HCT116 (cell line): ENCODE results near the gene OLFML2B. TPM values are rescaled to one million over a fixed set of nuclear protein-coding genes. Genes with fewer than 3 reads are reported as not detected.

Source experiments
- ATAC-seq: fragments of 200-7000 bp; cut with Tn5 transposase; 2 replicates; pipeline ENCODE4 v1.9.1; 2020; ENCODE audit warnings: mild to moderate bottlenecking, moderate library complexity
- BruUV-seq: library from RNA; stranded (reverse); fragments of 400-500 nt; replicated peaks from 2 replicates; lab custom pipeline; 2021; lab: Mats Ljungman, UMichigan
- CTCF ChIA-PET: fragments of 300-600 bp; sonication (Branson Sonifier 250); formaldehyde crosslinking; loops from one replicate; lab custom pipeline; 2021; ENCODE audit warnings: antibody characterized with exemption; lab: Charles Lee
- POLR2A ChIA-PET: fragments of 300-600, 350-600 bp; sonication (Branson Sonifier 250); formaldehyde crosslinking; loops from one replicate; lab custom pipeline; 2021; ENCODE audit warnings: antibody characterized with exemption; lab: Charles Lee
- RAD21 ChIA-PET, 2 experiments: fragments of 300-600 bp; sonication (Branson Sonifier 250); formaldehyde crosslinking; loops; one replicate each; lab custom pipeline; 2023; ENCODE audit warnings: low total read pairs in 2 of 2; ENCODE audit not compliant: uncharacterized antibody in 2 of 2, unreplicated experiment in 2 of 2, low non-redundant PET in 1 of 2; lab: Charles Lee
- DNase-seq: peaks from one replicate; pipeline ENCODE4 v3.0.0-alpha.2; 2010; ENCODE audit warnings: low read depth, low spot score
- H2AFZ ChIP-seq: fragments of 200-600 bp; shearing (Covaris generic), sonication (generic); 2 replicates; pipeline ENCODE4 v1.6.1; 2017; ENCODE audit warnings: low read depth, mixed run types, mixed read lengths, antibody characterized with exemption, low read length; ENCODE audit not compliant: poor library complexity, severe bottlenecking
- H3K27ac ChIP-seq: 2 replicates; pipeline ENCODE4 v1.5.1; 2012; ENCODE audit warnings: low read depth, low read length
- H3K27me3 ChIP-seq: fragments of 200-600 bp; sonication (generic); 2 replicates; pipeline ENCODE4 v1.6.1; 2016; ENCODE audit warnings: mixed run types, low read length, mixed read lengths; ENCODE audit not compliant: insufficient read depth
- H3K36me3 ChIP-seq, 2 experiments: fragments of 200-500 bp in 1 of 2; fragments of 200-600 bp in 1 of 2; sonication (Bioruptor generic) in 1 of 2; sonication (generic) in 1 of 2; 2 replicates each; pipeline versions ENCODE4 v1.5.1 to v1.6.1; 2014 to 2016; ENCODE audit warnings: low read length in 2 of 2, inconsistent platforms in 1 of 2, mixed read lengths in 1 of 2, mixed run types in 1 of 2; ENCODE audit not compliant: insufficient read depth in 2 of 2, control insufficient read depth in 1 of 2
- H3K4me1 ChIP-seq, 2 experiments: fragments of 200-600 bp in 1 of 2; sonication (generic) in 1 of 2; 2 replicates each; pipeline versions ENCODE4 v1.5.1 to v1.6.1; 2012 to 2017; ENCODE audit warnings: low read length in 2 of 2, inconsistent platforms in 1 of 2, mild to moderate bottlenecking in 1 of 2, mixed read lengths in 1 of 2, mixed run types in 1 of 2, moderate library complexity in 1 of 2; ENCODE audit not compliant: insufficient read depth in 2 of 2, control insufficient read depth in 1 of 2
- H3K4me2 ChIP-seq: fragments of 200-600 bp; sonication (generic); 2 replicates; pipeline ENCODE4 v1.6.1; 2017; ENCODE audit warnings: mixed run types, low read length, mixed read lengths
- H3K4me3 ChIP-seq, 2 experiments: fragments of 200-600 bp in 1 of 2; sonication (generic) in 1 of 2; replicated peaks in 1 of 2; 2 replicates each; pipeline ENCODE4 v1.5.1; 2011 to 2016; ENCODE audit warnings: low read length in 2 of 2, control low read depth in 1 of 2, low read depth in 1 of 2, mild to moderate bottlenecking in 1 of 2, mixed read lengths in 1 of 2, mixed run types in 1 of 2
- H3K79me2 ChIP-seq: fragments of 200-600 bp; sonication (generic); 2 replicates; pipeline ENCODE4 v1.6.1; 2017; ENCODE audit warnings: mild to moderate bottlenecking, mixed run types, low read length, moderate library complexity, mixed read lengths; ENCODE audit not compliant: insufficient read depth
- H3K9ac ChIP-seq: fragments of 200-600 bp; sonication (generic); 2 replicates; pipeline ENCODE4 v1.6.1; 2016; ENCODE audit warnings: low read length, mixed read lengths
- H3K9me2 ChIP-seq: fragments of 200-600 bp; sonication (generic), shearing (Covaris generic); 2 replicates; pipeline ENCODE4 v1.6.1; 2017; ENCODE audit warnings: mixed run types, mild to moderate bottlenecking, moderate library complexity; ENCODE audit not compliant: insufficient read depth
- H3K9me3 ChIP-seq, 2 experiments: fragments of 200-500 bp in 1 of 2; fragments of 200-600 bp in 1 of 2; sonication (Bioruptor generic) in 1 of 2; sonication (generic) in 1 of 2; 2 replicates each; pipeline ENCODE4 v1.6.1; 2014 to 2017; ENCODE audit warnings: low read length in 2 of 2, mixed read lengths in 2 of 2, inconsistent platforms in 1 of 2, low read depth in 1 of 2, mild to moderate bottlenecking in 1 of 2, mixed run types in 1 of 2, moderate library complexity in 1 of 2; ENCODE audit not compliant: control insufficient read depth in 1 of 2, insufficient read depth in 1 of 2
- H4K20me1 ChIP-seq: fragments of 200-600 bp; sonication (generic), shearing (Covaris generic); 2 replicates; pipeline ENCODE4 v1.6.1; 2017; ENCODE audit warnings: mixed run types, mild to moderate bottlenecking, moderate library complexity; ENCODE audit not compliant: insufficient read depth
- CEBPB ChIP-seq: IDR thresholded peaks from 2 replicates; pipeline ENCODE4 v1.6.1; 2012; ENCODE audit warnings: low read depth
- EGR1 ChIP-seq: IDR thresholded peaks from 2 replicates; pipeline ENCODE4 v1.6.1; 2012; ENCODE audit warnings: low read depth
- EZH2 ChIP-seq: fragments of 200-600 bp; sonication (generic); IDR thresholded peaks from 2 replicates; pipeline ENCODE4 v1.6.1; 2017; ENCODE audit warnings: antibody characterized with exemption, mixed run types
- FOSL1 ChIP-seq: IDR thresholded peaks from 2 replicates; pipeline ENCODE4 v1.6.1; 2012; ENCODE audit warnings: low read depth
- JUND ChIP-seq: IDR thresholded peaks from 2 replicates; pipeline ENCODE4 v1.6.1; 2012
- POLR2AphosphoS5 ChIP-seq: IDR thresholded peaks from 2 replicates; pipeline ENCODE4 v1.6.1; 2011; ENCODE audit warnings: mild to moderate bottlenecking, low read depth, low read length, moderate library complexity
- SIN3A ChIP-seq: IDR thresholded peaks from 2 replicates; pipeline ENCODE4 v1.6.1; 2012; ENCODE audit warnings: low read depth
- SP1 ChIP-seq: IDR thresholded peaks from 2 replicates; pipeline ENCODE4 v1.6.1; 2012; ENCODE audit warnings: low read depth
- TCF7L2 ChIP-seq: IDR thresholded peaks from 2 replicates; pipeline ENCODE4 v1.7.0; 2011; ENCODE audit warnings: borderline replicate concordance, inconsistent platforms; ENCODE audit not compliant: insufficient read depth, insufficient read length; ENCODE audit errors: extremely low read depth
- YY1 ChIP-seq: IDR thresholded peaks from 2 replicates; pipeline ENCODE4 v1.6.1; 2011; ENCODE audit warnings: low read length, low read depth, moderate library complexity, mild to moderate bottlenecking; ENCODE audit not compliant: insufficient replicate concordance; ENCODE audit errors: extremely low read depth
- ZFX ChIP-seq: fragments of 450-650 bp; IDR thresholded peaks from 2 replicates; pipeline ENCODE4 v1.6.1; 2017
- ZNF274 ChIP-seq: fragments of 200-500 bp; sonication (Bioruptor generic); IDR thresholded peaks from 2 replicates; pipeline ENCODE4 v1.6.1; 2014; ENCODE audit warnings: mild to moderate bottlenecking, low read depth, low read length, inconsistent platforms
- intact Hi-C: fragments of 100-400 bp; cut with micrococcal nuclease; formaldehyde crosslinking; loops from 2 replicates; pipeline ENCODE4 v1.10.0; 2022
- total RNA-seq: library from RNA; stranded (reverse); gene quantifications from one replicate; pipeline ENCODE4 v1.2.1, GENCODE V29; 2021; ENCODE audit not compliant: unreplicated experiment
- TF ChIP-seq, protein P1 (sequence below): IDR thresholded peaks from 2 replicates; pipeline ENCODE4 v1.6.1; 2012

The OLFML2B gene
- total RNA-seq, 1 experiment from 2014 or later = 1.3 TPM

GRCh38 chr1:161989786-161990185 is 33.9 kb downstream of the OLFML2B start:
- ChIA-PET CTCF (no interaction called here), POLR2A (no interaction called here)
- H3K9me2 ChIP-seq = no peaks in the 10 kb centered on the region

DNA sequence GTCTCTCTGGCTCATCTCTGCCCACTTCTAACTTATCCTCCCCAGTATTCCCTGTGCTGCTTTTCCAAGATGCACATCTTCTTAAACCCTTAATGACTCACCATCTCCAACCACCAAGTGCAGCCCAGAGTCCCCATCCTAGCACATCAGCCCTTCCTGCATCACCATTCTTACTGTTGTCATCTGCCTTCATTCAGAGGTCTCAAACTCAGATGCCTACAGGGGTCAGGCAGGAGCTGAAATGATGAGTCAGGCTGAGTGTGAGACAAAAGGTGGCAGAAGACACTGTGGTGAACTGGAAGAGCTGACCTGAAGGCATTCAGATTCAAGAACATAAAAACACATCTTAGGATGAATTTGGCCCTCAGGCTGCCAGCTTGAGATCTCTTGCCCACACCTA is 34.6 kb downstream of the OLFML2B start:
- Histone ChIP-seq H3K4me3 (no peak overlapping the region), H3K36me3 (no peaks in the 10 kb centered on the region), H3K27me3 (no peaks in the 10 kb centered on the region), H3K4me2 (no peak overlapping the region), H2AFZ (no peak overlapping the region), H3K9me3 (peaks cover 0 to 8% of the 10 kb centered on the region in 2 experiments; a peak in 2 of 4 replicates), H3K79me2 (no peaks in the 10 kb centered on the region), H3K4me1 (no peaks in the 10 kb centered on the region), H3K27ac (no peak overlapping the region), H3K9ac (no peak overlapping the region), H4K20me1 (no peaks in the 10 kb centered on the region), H3K9me2 (no peaks in the 10 kb centered on the region)
- DNase-seq (no peak), ATAC-seq (no peak; the same call in 1 of the 2 replicates)
- BruUV-seq = no TSS peak
- TF ChIP-seq SP1 (no peak), EZH2 (no peak), YY1 (no peak), SIN3A (no peak)
- TF ChIP-seq, protein P1, sequence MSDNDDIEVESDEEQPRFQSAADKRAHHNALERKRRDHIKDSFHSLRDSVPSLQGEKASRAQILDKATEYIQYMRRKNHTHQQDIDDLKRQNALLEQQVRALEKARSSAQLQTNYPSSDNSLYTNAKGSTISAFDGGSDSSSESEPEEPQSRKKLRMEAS = no peak
- RAD21 ChIA-PET = no interaction called here
- POLR2A ChIA-PET = no interaction called here
- intact Hi-C loops = no loop called here
- CTCF ChIA-PET = no interaction called here

More at GRCh38 chr1:161989786-161990185, 33.9 kb downstream of the OLFML2B start:
- H3K79me2 ChIP-seq = no peaks in the 10 kb centered on the region
- no TSS peak for BruUV-seq
- H3K4me2 ChIP-seq = no peak overlapping the region
- H3K9me3 ChIP-seq = peaks cover 0 to 8% of the 10 kb centered on the region in 2 experiments; a peak in 2 of 4 replicates
- H3K36me3 ChIP-seq = no peaks in the 10 kb centered on the region
- ATAC-seq (no peak), DNase-seq (no peak)
- H3K27me3 ChIP-seq = no peaks in the 10 kb centered on the region
- H3K4me1 ChIP-seq = no peaks in the 10 kb centered on the region
- no peak overlapping the region for H3K4me3 ChIP-seq
- no peak overlapping the region for H3K9ac ChIP-seq
- H3K27ac ChIP-seq = no peak overlapping the region
- H4K20me1 ChIP-seq = no peaks in the 10 kb centered on the region
- intact Hi-C loops = no loop called here
- RAD21 ChIA-PET = no interaction called here
- H2AFZ ChIP-seq = no peak overlapping the region
- no peak for TF ChIP-seq CEBPB
- no peak for TF ChIP-seq TCF7L2
- TF ChIP-seq POLR2AphosphoS5 = no peak
- TF ChIP-seq ZNF274 = no peak
- no peak for TF ChIP-seq ZFX
- no peak for TF ChIP-seq JUND
- TF ChIP-seq EGR1 = no peak
- TF ChIP-seq FOSL1 = no peak
